ENCODE measurements around the gene TMEM233.

DNA sequence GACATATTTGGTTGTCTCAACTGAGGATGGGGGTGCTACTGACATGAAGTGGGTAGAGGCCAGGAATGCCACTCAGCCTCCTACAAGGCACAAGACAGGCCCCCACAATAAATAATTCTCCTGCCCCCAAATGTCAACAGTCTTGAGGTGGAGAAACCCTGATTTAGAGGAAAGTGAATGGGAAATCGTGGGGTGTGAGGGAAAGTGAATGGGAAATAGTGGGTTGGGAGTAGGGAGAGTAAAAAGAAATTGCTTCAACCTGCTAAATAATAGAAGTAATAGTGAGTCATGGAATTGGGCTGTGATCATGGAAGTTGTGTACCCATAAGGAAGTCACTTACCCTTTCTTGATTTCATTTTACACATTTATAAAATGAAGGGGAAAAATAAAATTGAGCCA, 16.7 kb upstream of the TMEM233 start:
- TF ChIP-seq CTCF (IDR thresholded peaks at IDR 0.05; ENCODE audit: poor library complexity): no peak
- no peak for TF ChIP-seq EZH2 (IDR thresholded peaks at IDR 0.05; ENCODE audit: borderline replicate concordance)
- TF ChIP-seq EZH2phosphoT487 (IDR thresholded peaks at IDR 0.05; ENCODE audit: low read depth, severe bottlenecking, unreplicated experiment): no peak
